IPS-18c (cell line): ENCODE data around the gene BRCA1.
"Not testable (repeated sequence)": the region's sequence is repeated elsewhere in the genome, so short reads cannot be mapped to it uniquely, and the experiment has no call there.

Experiments used
- H3K4me3 ChIP-seq: 2 replicates; pipeline ENCODE4 v1.7.0; 2013; ENCODE audit warnings: low read depth, mild to moderate bottlenecking, low read length, moderate library complexity; ENCODE audit not compliant: insufficient read depth
- H3K9me3 ChIP-seq: one replicate; pipeline ENCODE4 v1.6.1; 2013; ENCODE audit warnings: mild to moderate bottlenecking, low read length, moderate library complexity; ENCODE audit not compliant: control insufficient read depth, insufficient read depth

The BRCA1 gene

GRCh38 chr17:43095364-43095763, 29.8 kb downstream of the BRCA1 start:
- not testable (repeated sequence) for H3K4me3 ChIP-seq, H3K9me3 ChIP-seq

- H3K9me3 ChIP-seq, result no peaks in the 10 kb centered on the region
Observed at GRCh38 chr17:43094129-43094835, 30.9 kb downstream of the BRCA1 start.

GRCh38 chr17:43092901-43093300, 32.3 kb downstream of the BRCA1 start:
- Histone ChIP-seq H3K9me3 (no peaks in the 10 kb centered on the region), H3K4me3 (no peak overlapping the region)

More at GRCh38 chr17:43094129-43094835, 30.9 kb downstream of the BRCA1 start:
- H3K4me3 ChIP-seq, result no peak overlapping the region

- Histone ChIP-seq H3K4me3 (no peak overlapping the region), H3K9me3 (no peaks in the 10 kb centered on the region)
Observed at GRCh38 chr17:43090022-43090421, 35.1 kb downstream of the BRCA1 start.

DNA sequence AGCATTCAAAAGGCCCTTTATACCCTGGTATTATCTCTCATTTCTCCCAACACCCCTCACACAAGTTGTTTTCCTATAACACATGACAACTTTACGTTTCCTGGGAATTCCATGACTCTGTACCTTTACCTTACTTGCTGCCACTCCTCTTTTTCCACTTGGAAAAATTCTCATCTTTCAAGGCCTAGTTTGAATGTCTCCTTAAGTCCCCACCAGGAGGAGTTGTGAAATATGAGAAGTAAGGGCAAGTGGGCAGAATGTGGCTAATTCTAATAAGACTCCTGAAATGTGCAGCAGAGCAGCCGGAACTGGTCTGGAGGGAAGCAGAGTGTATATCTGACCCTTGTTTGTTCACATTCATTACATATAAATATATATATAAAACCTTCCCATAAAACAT, 39.7 kb downstream of the BRCA1 start:
- Histone ChIP-seq H3K4me3 (no peak overlapping the region), H3K9me3 (no peaks in the 10 kb centered on the region)

GRCh38 chr17:43079641-43080302, 45.4 kb downstream of the BRCA1 start:
- Histone ChIP-seq H3K9me3 (no peaks in the 10 kb centered on the region), H3K4me3 (no peak overlapping the region)

- Histone ChIP-seq H3K4me3 (no peak overlapping the region), H3K9me3 (no peaks in the 10 kb centered on the region)
Observed at GRCh38 chr17:43074869-43075268, 50.3 kb downstream of the BRCA1 start.

GRCh38 chr17:43070872-43071271, 54.3 kb downstream of the BRCA1 start:
- H3K4me3 ChIP-seq, result no peak overlapping the region

DNA sequence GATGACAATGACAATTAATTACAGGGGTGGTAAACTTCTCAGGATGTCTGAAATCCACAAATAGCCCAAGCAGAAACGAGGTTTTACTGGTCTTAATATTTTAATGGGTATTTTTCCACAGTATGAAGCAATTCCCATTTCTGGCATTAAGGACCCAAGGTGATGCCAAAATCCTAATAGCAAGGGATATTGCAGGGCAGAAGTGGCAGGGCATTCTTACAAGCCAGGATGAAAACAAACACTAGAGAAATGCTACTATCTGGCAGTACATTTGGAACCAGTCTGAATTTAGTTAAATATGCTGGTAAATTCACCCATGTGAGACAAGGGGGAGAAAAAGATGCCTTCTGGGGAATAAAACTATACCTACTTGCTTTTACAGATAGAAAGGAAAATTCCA, 54.9 kb downstream of the BRCA1 start:
- Histone ChIP-seq H3K4me3 (no peak overlapping the region), H3K9me3 (no peaks in the 10 kb centered on the region)

More at GRCh38 chr17:43070872-43071271, 54.3 kb downstream of the BRCA1 start:
- H3K9me3 ChIP-seq, result no peaks in the 10 kb centered on the region

DNA sequence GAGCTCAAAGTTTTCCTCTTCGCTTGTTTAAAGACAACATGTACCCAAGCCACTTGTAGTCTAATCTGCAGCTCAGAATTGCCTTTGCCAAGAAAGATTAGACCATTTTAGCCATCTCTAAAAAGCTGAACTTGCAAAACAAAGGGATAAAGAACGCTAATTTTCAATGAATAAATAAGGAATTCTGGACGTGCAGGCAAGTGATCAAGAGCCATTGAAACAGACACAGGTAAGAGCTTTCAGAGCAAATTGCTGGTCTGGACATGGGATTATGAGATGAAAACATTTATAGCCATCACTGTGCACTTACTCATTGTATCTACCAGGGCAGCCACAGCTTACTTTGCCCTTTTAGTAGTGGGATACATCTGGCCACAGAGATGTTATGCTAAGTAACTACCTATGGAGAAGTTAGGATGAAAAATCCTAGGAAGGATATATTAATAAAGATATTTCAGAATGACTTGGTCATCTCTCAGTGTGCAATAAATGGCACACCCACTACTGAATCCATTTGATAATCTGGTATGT, 55.7 kb downstream of the BRCA1 start:
- no peak overlapping the region for H3K4me3 ChIP-seq
- H3K9me3 ChIP-seq, result no peaks in the 10 kb centered on the region

GRCh38 chr17:43068570-43069367, 56.4 kb downstream of the BRCA1 start:
- H3K4me3 ChIP-seq, result no peak overlapping the region
- H3K9me3 ChIP-seq, result no peaks in the 10 kb centered on the region

DNA sequence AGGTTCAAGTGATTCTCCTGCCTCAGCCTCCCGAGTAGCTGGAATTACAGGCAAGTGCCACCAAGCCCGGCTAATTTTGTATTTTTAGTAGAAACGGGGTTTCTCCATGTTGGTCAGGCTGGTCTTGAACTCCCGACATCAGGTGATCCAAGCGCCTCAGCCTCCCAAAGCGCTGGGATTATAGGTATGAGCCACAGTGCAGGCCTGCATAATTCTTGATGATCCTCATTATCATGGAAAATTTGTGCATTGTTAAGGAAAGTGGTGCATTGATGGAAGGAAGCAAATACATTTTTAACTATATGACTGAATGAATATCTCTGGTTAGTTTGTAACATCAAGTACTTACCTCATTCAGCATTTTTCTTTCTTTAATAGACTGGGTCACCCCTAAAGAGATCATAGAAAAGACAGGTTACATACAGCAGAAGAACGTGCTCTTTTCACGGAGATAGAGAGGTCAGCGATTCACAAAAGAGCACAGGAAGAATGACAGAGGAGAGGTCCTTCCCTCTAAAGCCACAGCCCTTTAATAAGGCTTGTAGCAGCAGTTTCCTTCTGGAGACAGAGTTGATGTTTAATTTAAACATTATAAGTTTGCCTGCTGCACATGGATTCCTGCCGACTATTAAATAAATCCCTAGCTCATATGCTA, 62.1 kb downstream of the BRCA1 start:
- H3K9me3 ChIP-seq, result no peaks in the 10 kb centered on the region

DNA sequence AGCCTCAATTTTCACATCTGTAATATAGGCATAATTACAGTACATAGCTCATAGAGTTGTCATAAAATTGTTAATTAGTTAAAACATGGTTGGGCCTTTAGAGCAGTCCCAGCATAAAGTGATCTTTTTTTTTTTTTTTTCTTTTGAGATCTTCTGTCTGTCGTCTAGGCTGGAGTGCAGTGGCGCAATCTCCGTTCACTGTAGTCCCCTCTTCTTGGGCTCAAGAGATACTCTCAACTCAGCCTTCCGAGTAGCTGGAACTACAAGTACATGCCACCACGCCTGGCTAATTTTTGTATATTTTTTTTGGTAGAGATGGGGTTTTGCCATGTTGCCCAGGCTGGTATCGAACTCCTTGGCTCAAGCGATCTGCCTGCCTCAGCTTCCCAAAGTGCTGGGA, 69.1 kb downstream of the BRCA1 start:
- no peaks in the 10 kb centered on the region for H3K9me3 ChIP-seq
- H3K4me3 ChIP-seq, result no peak overlapping the region

More for the DNA sequence above, 62.1 kb downstream of the BRCA1 start:
- H3K4me3 ChIP-seq, result no peak overlapping the region

GRCh38 chr17:43053008-43053407, 72.2 kb downstream of the BRCA1 start:
- H3K4me3 ChIP-seq, H3K9me3 ChIP-seq: not testable (repeated sequence)

GRCh38 chr17:43051969-43052368, 73.2 kb downstream of the BRCA1 start:
- H3K4me3 ChIP-seq, result no peak overlapping the region
- H3K9me3 ChIP-seq, result no peaks in the 10 kb centered on the region

GRCh38 chr17:43044024-43044423, 81.1 kb downstream of the BRCA1 start:
- H3K9me3 ChIP-seq, result no peaks in the 10 kb centered on the region
- H3K4me3 ChIP-seq, result no peak overlapping the region

DNA sequence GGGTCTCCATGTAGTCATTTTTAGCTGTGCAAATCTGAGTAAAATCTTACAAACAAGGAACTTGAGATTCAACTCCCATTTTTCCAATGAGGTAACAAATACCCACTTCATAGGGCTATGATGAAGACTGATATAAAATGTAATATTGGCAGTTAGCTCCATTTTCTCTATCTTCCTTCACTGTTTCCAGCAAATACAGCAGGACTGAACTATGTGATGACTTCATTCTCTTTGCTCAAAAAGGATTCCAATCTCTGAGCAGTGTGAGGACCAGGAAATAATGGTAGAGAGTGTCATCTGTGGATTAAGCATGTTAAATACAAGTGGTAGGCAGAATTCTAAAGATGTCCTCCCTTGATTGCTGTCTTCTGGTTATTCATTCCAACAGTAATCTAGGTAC, 81.9 kb downstream of the BRCA1 start:
- Histone ChIP-seq H3K4me3 (no peak overlapping the region), H3K9me3 (no peaks in the 10 kb centered on the region)
